Testis (tissue), 2 donors: ENCODE data around the gene FBXL3.

Experiments
- CTCF ChIP-seq, 3 experiments: fragments of 450-650 bp in 2 of 3; fragments of 200-600 bp in 1 of 3; sonication (generic) in 1 of 3; IDR thresholded peaks; one replicate each; pipeline ENCODE4 v1.5.1; 2016 to 2019; ENCODE audit warnings: antibody characterized with exemption in 3 of 3, mild to moderate bottlenecking in 2 of 3, moderate library complexity in 1 of 3
- POLR2A ChIP-seq: fragments of 450-650 bp; IDR thresholded peaks from one replicate; pipeline ENCODE4 v1.6.1; 2017; ENCODE audit warnings: antibody characterized with exemption, mild to moderate bottlenecking, moderate library complexity

- TF ChIP-seq CTCF (IDR thresholded peaks at IDR 0.05): no peak
- no peak for TF ChIP-seq POLR2A
Observed at GRCh38 chr13:76967031-76967430, 59.9 kb downstream of the FBXL3 start.
